Activated T-helper 1 cell treated with anti-CD3 and anti-CD28 coated beads, Interleukin-12 subunit alpha, Interleukin-12 subunit beta, Interleukin-2, Interleukin-4 antibody, amounts not matched to agents 30 ng/mL and 10 ng/mL and 1 ng/mL, durations not matched to agents 14 hours and 24 hours and 36 hours (primary cell): ENCODE results near the gene RTN3. TPM values are rescaled to one million over a fixed set of nuclear protein-coding genes. Genes with fewer than 3 reads are reported as not detected.

ENCODE experiments used
- DNase-seq: peaks from one replicate; pipeline ENCODE4 v3.0.0; 2021; ENCODE audit warnings: low spot score
- H3K27ac Mint-ChIP-seq: one replicate; pipeline ENCODE4 v1.8.0; 2021; ENCODE audit warnings: mild to moderate bottlenecking, mixed read lengths
- H3K27me3 Mint-ChIP-seq: one replicate; pipeline ENCODE4 v1.8.0; 2022; ENCODE audit warnings: mild to moderate bottlenecking, moderate library complexity, mixed read lengths; ENCODE audit not compliant: insufficient read depth
- H3K36me3 Mint-ChIP-seq: one replicate; pipeline ENCODE4 v1.8.0; 2021; ENCODE audit warnings: low read depth, mixed read lengths
- H3K4me1 Mint-ChIP-seq: one replicate; pipeline ENCODE4 v1.8.0; 2021; ENCODE audit warnings: low read depth, mixed read lengths
- H3K4me3 Mint-ChIP-seq: one replicate; pipeline ENCODE4 v1.8.0; 2021; ENCODE audit warnings: mild to moderate bottlenecking, moderate library complexity, mixed read lengths
- H3K9me3 Mint-ChIP-seq: one replicate; pipeline ENCODE4 v1.8.0; 2021; ENCODE audit warnings: mixed read lengths
- intact Hi-C: fragments of 100-400 bp; cut with micrococcal nuclease; formaldehyde crosslinking; loops from one replicate; pipeline ENCODE4 v1.15.1; 2024
- total RNA-seq: library from RNA; stranded (reverse); gene quantifications from 2 replicates; pipeline ENCODE4 v1.2.3, GENCODE V29; 2022

Gene RTN3
- total RNA-seq, 1 donor from 2014 or later, result 52.1 TPM

GRCh38 chr11:63686926-63687325, 5.6 kb downstream of the RTN3 start:
- no peaks in the 10 kb centered on the region for H3K9me3 Mint-ChIP-seq
- H3K27ac Mint-ChIP-seq, result no peak overlapping the region
- no peaks in the 10 kb centered on the region for H3K27me3 Mint-ChIP-seq
- H3K36me3 Mint-ChIP-seq, result peaks cover 3% of the 10 kb centered on the region
- intact Hi-C loops, result no loop called here
- peaks cover 42% of the 10 kb centered on the region for H3K4me1 Mint-ChIP-seq
- H3K4me3 Mint-ChIP-seq, result no peak overlapping the region
- DNase-seq, result no peak

DNA sequence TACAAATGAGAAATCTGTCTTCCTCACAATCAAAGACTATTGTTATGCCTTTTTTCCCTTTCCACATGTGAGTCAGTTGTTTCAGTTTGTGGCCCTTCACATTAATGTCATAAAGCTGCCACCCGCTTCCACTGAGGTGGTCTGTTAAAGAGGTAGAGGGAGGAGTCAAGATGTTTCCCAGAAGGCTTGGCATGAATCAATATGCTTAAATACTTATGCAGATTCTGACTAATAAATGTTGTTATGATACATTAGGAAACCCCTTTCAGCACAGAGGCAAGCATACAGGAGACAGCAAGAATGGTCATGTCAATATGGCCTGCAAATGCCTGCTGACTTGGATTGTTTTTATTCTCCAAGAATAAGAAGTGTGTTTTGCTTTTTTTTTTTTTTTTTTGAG, 6.5 kb downstream of the RTN3 start:
- Mint-ChIP-seq H3K4me3 (no peak overlapping the region), H3K27me3 (no peaks in the 10 kb centered on the region), H3K36me3 (peaks cover 3% of the 10 kb centered on the region), H3K4me1 (peaks cover 32% of the 10 kb centered on the region), H3K27ac (no peak overlapping the region), H3K9me3 (no peaks in the 10 kb centered on the region)
- intact Hi-C loops, result no loop called here
- no peak for DNase-seq

GRCh38 chr11:63694596-63694995, 13.3 kb downstream of the RTN3 start:
- Mint-ChIP-seq H3K27me3 (no peaks in the 10 kb centered on the region), H3K36me3 (peaks cover 4% of the 10 kb centered on the region), H3K4me1 (peaks cover 6% of the 10 kb centered on the region), H3K4me3 (no peak overlapping the region), H3K27ac (no peak overlapping the region), H3K9me3 (no peaks in the 10 kb centered on the region)
- intact Hi-C loops, result no loop called here
- no peak for DNase-seq

GRCh38 chr11:63698976-63699733, 17.9 kb downstream of the RTN3 start:
- DNase-seq, result no peak
- H3K4me3 Mint-ChIP-seq, result no peak overlapping the region
- H3K36me3 Mint-ChIP-seq, result peaks cover 6% of the 10 kb centered on the region
- peaks cover 7% of the 10 kb centered on the region for H3K4me1 Mint-ChIP-seq
- no peak overlapping the region for H3K27ac Mint-ChIP-seq
- H3K9me3 Mint-ChIP-seq, result no peaks in the 10 kb centered on the region
- no peaks in the 10 kb centered on the region for H3K27me3 Mint-ChIP-seq
- intact Hi-C loops, result no loop called here

GRCh38 chr11:63699896-63700295, 18.6 kb downstream of the RTN3 start:
- Mint-ChIP-seq H3K4me3 (no peak overlapping the region), H3K4me1 (peaks cover 7% of the 10 kb centered on the region), H3K36me3 (peaks cover 6% of the 10 kb centered on the region), H3K27me3 (no peaks in the 10 kb centered on the region), H3K27ac (no peak overlapping the region), H3K9me3 (no peaks in the 10 kb centered on the region)
- DNase-seq, result no peak
- intact Hi-C loops, result no loop called here

DNA sequence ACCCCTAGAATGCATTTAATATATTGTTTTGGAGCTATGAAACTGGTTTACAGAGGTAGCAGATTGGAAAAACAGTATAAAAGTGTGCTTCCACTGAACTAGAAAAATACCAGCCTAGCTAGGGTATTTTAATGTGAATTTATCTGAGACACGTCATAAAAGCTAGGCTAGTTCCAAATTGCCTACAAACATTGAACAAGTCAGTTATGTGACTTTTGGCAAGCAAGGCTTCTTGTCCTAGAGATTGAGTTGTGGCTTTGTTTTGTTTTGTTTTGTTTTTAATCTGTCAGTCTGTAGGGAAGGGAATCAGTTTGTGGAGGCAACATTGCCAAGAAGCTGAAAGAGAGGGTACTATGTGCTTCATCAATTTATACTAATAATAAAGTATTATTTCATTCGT, 24.2 kb downstream of the RTN3 start:
- Mint-ChIP-seq H3K4me1 (no peaks in the 10 kb centered on the region), H3K27me3 (peaks cover 2% of the 10 kb centered on the region), H3K9me3 (no peaks in the 10 kb centered on the region), H3K27ac (no peak overlapping the region), H3K4me3 (no peak overlapping the region), H3K36me3 (no peaks in the 10 kb centered on the region)
- no peak for DNase-seq
- intact Hi-C loops, result no loop called here

DNA sequence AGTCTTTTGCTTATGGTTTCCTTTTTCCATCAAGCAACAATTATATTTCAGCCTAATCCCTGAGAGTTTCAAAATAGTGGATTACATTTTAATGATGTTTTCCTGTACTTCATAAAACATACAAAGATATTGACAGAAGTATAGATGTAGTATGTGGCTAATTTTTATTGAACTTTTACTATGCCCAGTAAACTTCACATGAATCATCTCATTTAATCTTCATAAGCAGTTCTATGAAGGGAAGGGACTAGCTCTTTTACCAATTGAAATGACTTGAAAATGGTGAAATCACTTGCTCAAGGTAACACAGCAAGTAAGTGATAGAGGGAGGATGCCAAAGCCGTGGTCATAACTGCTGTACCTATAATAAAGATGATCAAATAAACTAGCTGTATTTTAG, 27.5 kb downstream of the RTN3 start:
- H3K27ac Mint-ChIP-seq, result no peak overlapping the region
- DNase-seq, result no peak
- H3K4me1 Mint-ChIP-seq, result no peaks in the 10 kb centered on the region
- peaks cover 2% of the 10 kb centered on the region for H3K27me3 Mint-ChIP-seq
- H3K4me3 Mint-ChIP-seq, result no peak overlapping the region
- intact Hi-C loops, result no loop called here
- no peaks in the 10 kb centered on the region for H3K9me3 Mint-ChIP-seq
- no peaks in the 10 kb centered on the region for H3K36me3 Mint-ChIP-seq

GRCh38 chr11:63709336-63709884, 28.1 kb downstream of the RTN3 start:
- DNase-seq, result no peak
- Mint-ChIP-seq H3K36me3 (no peaks in the 10 kb centered on the region), H3K4me3 (no peak overlapping the region), H3K4me1 (no peaks in the 10 kb centered on the region), H3K27me3 (peaks cover 2% of the 10 kb centered on the region), H3K27ac (no peak overlapping the region), H3K9me3 (no peaks in the 10 kb centered on the region)
- intact Hi-C loops, result no loop called here

DNA sequence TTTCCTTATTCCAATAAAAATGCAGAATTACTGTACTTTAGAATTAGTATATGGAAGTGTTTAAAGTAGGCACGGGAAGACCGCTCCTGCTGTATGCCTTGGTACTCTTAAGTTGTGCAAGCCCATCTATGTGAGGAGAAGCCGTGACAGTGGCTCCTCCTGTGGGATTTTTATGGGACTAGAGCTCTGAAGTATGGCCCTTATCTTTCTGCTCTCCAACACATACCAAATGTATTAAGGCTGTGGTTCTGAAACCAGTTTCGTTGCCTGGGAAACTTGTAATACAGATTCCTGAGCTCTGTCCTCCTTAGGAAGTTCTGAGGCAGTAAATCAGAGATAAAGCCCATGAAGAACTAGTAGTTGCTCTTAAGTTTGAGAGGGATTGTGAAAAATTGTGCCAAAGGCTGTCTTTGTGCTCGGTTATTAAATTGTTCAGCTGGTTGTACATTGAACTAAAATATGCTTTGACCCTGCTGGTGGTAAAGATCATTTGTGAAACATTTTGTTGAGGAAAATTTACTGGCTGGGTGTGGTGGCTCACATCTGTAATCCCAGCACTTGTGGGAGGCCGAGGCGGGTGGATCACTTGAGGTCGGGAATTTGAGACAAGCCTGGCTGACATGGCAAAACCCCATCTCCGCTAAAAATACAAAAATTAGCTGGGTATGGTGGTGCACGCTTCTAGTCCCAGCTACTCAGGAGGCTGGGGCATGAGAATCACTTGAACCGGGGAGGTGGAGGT, 29.3 kb downstream of the RTN3 start:
- Mint-ChIP-seq H3K36me3 (no peaks in the 10 kb centered on the region), H3K4me3 (no peak overlapping the region), H3K27ac (no peak overlapping the region), H3K27me3 (peaks cover 2% of the 10 kb centered on the region), H3K9me3 (no peaks in the 10 kb centered on the region), H3K4me1 (no peaks in the 10 kb centered on the region)
- intact Hi-C loops, result no loop called here
- no peak for DNase-seq

DNA sequence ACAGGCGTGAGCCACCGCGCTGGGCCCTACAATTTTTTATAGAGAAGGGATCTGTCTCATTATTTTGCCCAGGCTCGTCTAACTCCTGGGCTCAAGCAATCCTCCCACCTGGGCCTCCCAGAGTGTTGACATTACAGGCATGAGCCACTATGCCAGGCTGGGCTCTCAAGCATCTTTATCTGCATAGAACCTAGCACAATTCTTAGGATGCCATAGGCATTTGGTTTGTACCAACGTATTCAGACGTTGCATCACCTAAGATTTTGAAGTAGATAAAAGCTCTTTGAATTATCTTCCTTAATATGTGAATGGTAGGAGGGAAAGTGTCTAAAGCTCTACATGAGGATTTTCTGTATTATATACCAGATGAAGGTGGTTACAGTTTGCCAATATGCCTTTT, 30.5 kb downstream of the RTN3 start:
- intact Hi-C loops, result no loop called here
- no peaks in the 10 kb centered on the region for H3K4me1 Mint-ChIP-seq
- no peak overlapping the region for H3K27ac Mint-ChIP-seq
- H3K36me3 Mint-ChIP-seq, result no peaks in the 10 kb centered on the region
- H3K27me3 Mint-ChIP-seq, result peaks cover 2% of the 10 kb centered on the region
- no peaks in the 10 kb centered on the region for H3K9me3 Mint-ChIP-seq
- no peak for DNase-seq
- H3K4me3 Mint-ChIP-seq, result no peak overlapping the region

DNA sequence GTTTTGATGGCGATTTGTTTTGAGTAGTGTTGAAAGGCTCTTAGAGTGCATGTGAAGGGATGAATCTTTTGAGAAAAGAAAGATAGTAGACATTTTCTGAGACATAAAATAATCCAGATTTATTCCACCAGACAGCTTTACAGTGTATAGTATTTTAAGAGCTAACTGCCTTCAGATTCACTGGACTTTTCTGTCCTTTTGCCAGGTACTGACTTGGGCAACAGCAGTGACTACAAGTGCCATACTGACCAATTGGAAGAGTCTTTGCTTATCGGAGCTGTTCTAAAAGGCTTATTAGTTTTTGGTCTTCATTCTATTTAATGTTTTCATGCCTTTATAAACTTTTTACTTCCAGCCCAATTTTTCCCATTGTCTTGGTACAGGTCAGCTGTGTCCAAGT, 32.5 kb downstream of the RTN3 start:
- Mint-ChIP-seq H3K9me3 (no peaks in the 10 kb centered on the region), H3K4me1 (no peaks in the 10 kb centered on the region), H3K27ac (no peak overlapping the region), H3K36me3 (peaks cover 3% of the 10 kb centered on the region), H3K4me3 (no peak overlapping the region), H3K27me3 (peaks cover 2% of the 10 kb centered on the region)
- no peak for DNase-seq
- intact Hi-C loops, result no loop called here

DNA sequence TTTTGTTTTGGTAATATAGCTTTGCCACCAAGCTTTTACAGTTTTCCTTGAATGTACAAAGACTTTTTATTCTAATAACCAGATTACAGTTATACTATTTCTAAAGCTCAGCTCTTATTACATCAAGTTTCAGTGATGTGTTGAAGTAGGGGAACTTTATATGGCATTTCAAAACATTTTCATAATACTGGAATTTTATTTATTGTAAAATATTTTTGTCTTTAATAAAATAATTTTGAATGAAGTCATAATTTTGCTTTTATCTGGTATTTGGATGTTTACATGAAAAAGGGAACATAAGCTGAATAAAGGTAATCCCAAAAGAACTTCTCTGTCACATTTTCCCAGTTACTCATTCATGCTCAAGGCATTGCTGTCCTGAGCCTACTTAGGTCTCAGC, 34.7 kb downstream of the RTN3 start:
- no peak for DNase-seq
- Mint-ChIP-seq H3K27me3 (no peaks in the 10 kb centered on the region), H3K4me1 (no peaks in the 10 kb centered on the region), H3K9me3 (no peaks in the 10 kb centered on the region), H3K27ac (no peak overlapping the region), H3K36me3 (peaks cover 8% of the 10 kb centered on the region), H3K4me3 (no peak overlapping the region)
- intact Hi-C loops, result no loop called here

GRCh38 chr11:63719001-63719400, 37.7 kb downstream of the RTN3 start:
- Mint-ChIP-seq H3K9me3 (no peaks in the 10 kb centered on the region), H3K27ac (no peak overlapping the region), H3K4me3 (no peak overlapping the region), H3K27me3 (no peaks in the 10 kb centered on the region), H3K4me1 (no peaks in the 10 kb centered on the region), H3K36me3 (peaks cover 8% of the 10 kb centered on the region)
- intact Hi-C loops, result no loop called here
- no peak for DNase-seq
